Endothelial cell of umbilical vein (primary cell): Measurements from ENCODE around the gene ZNF385B. TPM values are rescaled to one million over a fixed set of nuclear protein-coding genes. Genes with fewer than 3 reads are reported as not detected.

Experiments
- BruUV-seq: library from RNA; stranded (reverse); fragments of 400-500 nt; replicated peaks from 2 replicates; lab custom pipeline; 2021; lab: Mats Ljungman, UMichigan
- CTCF ChIA-PET: fragments of 300-600, 350-600 bp; sonication (Branson Sonifier 250); formaldehyde crosslinking; loops from one replicate; lab custom pipeline; 2021; ENCODE audit warnings: antibody characterized with exemption, inconsistent platforms; lab: Charles Lee
- POLR2A ChIA-PET: fragments of 300-600, 350-600 bp; sonication (Branson Sonifier 250); formaldehyde crosslinking; loops from one replicate; lab custom pipeline; 2021; ENCODE audit warnings: antibody characterized with exemption, inconsistent platforms; lab: Charles Lee
- DNase-seq: peaks from one replicate; pipeline ENCODE4 v3.0.0-alpha.2; 2011; ENCODE audit warnings: low read depth, low spot score
- FAIRE-seq: peaks from 2 replicates; lab custom pipeline; 2011; peaks lifted over from hg19 to GRCh38; lab: Jason Lieb, UNC
- H2AFZ ChIP-seq: 2 replicates; pipeline ENCODE4 v1.6.0; 2012; ENCODE audit warnings: low read depth, low read length, control low read depth, inconsistent platforms
- H3K27ac ChIP-seq: 2 replicates; pipeline ENCODE4 v1.5.1; 2011; ENCODE audit warnings: low read depth, mild to moderate bottlenecking, control low read depth, low read length, moderate library complexity; ENCODE audit not compliant: insufficient read depth
- H3K27me3 ChIP-seq, 2 experiments: 2 replicates each; pipeline versions ENCODE4 v1.6.0 to v1.6.1; 2011; ENCODE audit warnings: low read length in 2 of 2, mixed read lengths in 1 of 2; ENCODE audit not compliant: control insufficient read depth in 2 of 2, insufficient read depth in 2 of 2
- H3K36me3 ChIP-seq, 2 experiments: 2 replicates in 1 of 2; 3 replicates in 1 of 2; pipeline ENCODE4 v1.5.1; 2011; ENCODE audit warnings: low read length in 2 of 2, mild to moderate bottlenecking in 1 of 2, moderate library complexity in 1 of 2; ENCODE audit not compliant: control insufficient read depth in 2 of 2, insufficient read depth in 2 of 2; ENCODE audit errors: extremely low read depth in 1 of 2
- H3K4me1 ChIP-seq: 3 replicates; pipeline ENCODE4 v1.5.1; 2011; ENCODE audit warnings: mild to moderate bottlenecking, low read length; ENCODE audit not compliant: control insufficient read depth, insufficient read depth; ENCODE audit errors: extremely low read depth
- H3K4me2 ChIP-seq: 2 replicates; pipeline ENCODE4 v1.6.1; 2011; ENCODE audit warnings: low read length, control low read depth, mixed read lengths; ENCODE audit not compliant: insufficient read depth
- H3K4me3 ChIP-seq, 3 experiments: fragments of 200-600 bp in 1 of 3; sonication (generic), shearing (Covaris generic) in 1 of 3; replicated peaks in 1 of 3; 2 replicates each; pipeline ENCODE4 v1.5.1; 2011 to 2016; ENCODE audit warnings: control low read depth in 3 of 3, low read length in 3 of 3, mild to moderate bottlenecking in 2 of 3, inconsistent platforms in 1 of 3, low read depth in 1 of 3, moderate library complexity in 1 of 3; ENCODE audit not compliant: insufficient read depth in 1 of 3
- H3K79me2 ChIP-seq: 2 replicates; pipeline ENCODE4 v1.6.0; 2012; ENCODE audit warnings: low read length, inconsistent platforms; ENCODE audit not compliant: control insufficient read depth, insufficient read depth
- H3K9ac ChIP-seq: replicated peaks from 2 replicates; pipeline ENCODE3; 2011; ENCODE audit warnings: low read length, control low read depth; ENCODE audit not compliant: insufficient read depth; ENCODE audit errors: extremely low read depth
- H3K9me1 ChIP-seq: replicated peaks from 3 replicates; pipeline ENCODE4 v1.6.0; 2011; ENCODE audit warnings: mild to moderate bottlenecking, low read length; ENCODE audit not compliant: control insufficient read depth, insufficient read depth; ENCODE audit errors: extremely low read depth
- H3K9me3 ChIP-seq: replicated peaks from 2 replicates; pipeline ENCODE4 v1.5.1; 2012; ENCODE audit warnings: low read length, inconsistent platforms; ENCODE audit not compliant: control insufficient read depth, insufficient read depth
- H4K20me1 ChIP-seq: replicated peaks from 2 replicates; pipeline ENCODE3; 2011; ENCODE audit warnings: mild to moderate bottlenecking, low read length; ENCODE audit not compliant: control insufficient read depth, insufficient read depth; ENCODE audit errors: extremely low read depth
- CTCF ChIP-seq, 2 donors: IDR thresholded peaks; 1 replicate in 1 of 2; 2 replicates in 1 of 2; pipeline ENCODE4 v1.5.1; 2011; ENCODE audit warnings: low read length in 2 of 2, mild to moderate bottlenecking in 2 of 2, moderate library complexity in 2 of 2, control low read depth in 1 of 2, inconsistent platforms in 1 of 2, low read depth in 1 of 2; ENCODE audit not compliant: insufficient read depth in 1 of 2; ENCODE audit errors: extremely low read depth in 1 of 2
- EZH2 ChIP-seq: IDR thresholded peaks from 2 replicates; pipeline ENCODE4 v1.6.1; 2012; ENCODE audit warnings: borderline replicate concordance, low read depth, mild to moderate bottlenecking, moderate library complexity, low read length, inconsistent platforms; ENCODE audit not compliant: severe bottlenecking
- FOS ChIP-seq: IDR thresholded peaks from 2 replicates; pipeline ENCODE4 v1.6.1; 2011; ENCODE audit warnings: mild to moderate bottlenecking, low read length, moderate library complexity, borderline replicate concordance; ENCODE audit not compliant: insufficient read depth
- GATA2 ChIP-seq: IDR thresholded peaks from 2 replicates; pipeline ENCODE4 v1.7.0; 2011; ENCODE audit warnings: low read depth, mild to moderate bottlenecking, moderate library complexity, mixed read lengths, low read length; ENCODE audit not compliant: insufficient read length, insufficient read depth
- JUN ChIP-seq: IDR thresholded peaks from 2 replicates; pipeline ENCODE4 v1.6.1; 2011; ENCODE audit warnings: borderline replicate concordance, low read depth; ENCODE audit not compliant: insufficient read length, insufficient read depth
- MAX ChIP-seq: IDR thresholded peaks from 2 replicates; pipeline ENCODE4 v1.6.1; 2011; ENCODE audit not compliant: insufficient read depth, insufficient read length
- MYC ChIP-seq: IDR thresholded peaks from one replicate; pipeline ENCODE4 v1.6.1; 2011; ENCODE audit warnings: mild to moderate bottlenecking, low read depth, low read length
- POLR2A ChIP-seq: IDR thresholded peaks from 2 replicates; pipeline ENCODE4 v1.6.1; 2012; ENCODE audit warnings: low read depth, mild to moderate bottlenecking, control low read depth, low read length
- POLR2AphosphoS5 ChIP-seq: IDR thresholded peaks from 2 replicates; pipeline ENCODE4 v1.6.1; 2012; ENCODE audit warnings: low read depth, mild to moderate bottlenecking, control low read depth, low read length, moderate library complexity; ENCODE audit not compliant: insufficient read depth
- dilution Hi-C: fragments of 300-500 bp; cut with MboI; formaldehyde crosslinking; loops from one replicate; pipeline ENCODE4 v1.15.0; 2019; ENCODE audit warnings: low sequenced_read_pairs; ENCODE audit not compliant: extremely low pct_ligation_motif_present
- intact Hi-C: fragments of 100-400 bp; cut with micrococcal nuclease; formaldehyde crosslinking; loops from one replicate; pipeline ENCODE4 v1.10.0; 2022
- polyA plus RNA-seq, 4 experiments: library from polyadenylated mRNA; depleted of rRNA in 3 of 4; stranded (reverse) in 3 of 4; unstranded in 1 of 4; fragments of >200 nt; gene quantifications; 2 replicates each; pipeline versions ENCODE4 v1.2.1 to v1.2.3, GENCODE V29; 2011 to 2012; ENCODE audit warnings: missing spikeins in 1 of 4
- total RNA-seq: library from RNA; stranded (reverse); gene quantifications from 2 replicates; pipeline ENCODE4 v1.2.3, GENCODE V29; 2021

ZNF385B gene
- total and polyA plus RNA-seq, 2 donors (not counting 3 experiments of a cell fraction or from before 2014, with no cell fraction given), result not detected

GRCh38 chr2:179825494-179825893 is 35.9 kb downstream of the ZNF385B start:
- no peaks in the 10 kb centered on the region for H3K27me3 ChIP-seq
- H3K4me3 ChIP-seq, result no peak overlapping the region
- H3K4me1 ChIP-seq, result no peaks in the 10 kb centered on the region
- CTCF ChIA-PET, result no interaction called here
- intact Hi-C loops (no loop called here), dilution Hi-C loops (no loop called here)
- H3K9me1 ChIP-seq, result no peaks in the 10 kb centered on the region
- POLR2A ChIA-PET, result no interaction called here
- no peak overlapping the region for H3K9ac ChIP-seq
- no peak for DNase-seq
- no peak for FAIRE-seq
- H2AFZ ChIP-seq, result no peak overlapping the region
- BruUV-seq, result no TSS peak
- no peaks in the 10 kb centered on the region for H3K79me2 ChIP-seq
- H4K20me1 ChIP-seq, result no peaks in the 10 kb centered on the region
- no peak for TF ChIP-seq POLR2AphosphoS5
- no peak for TF ChIP-seq EZH2
- no peak for TF ChIP-seq JUN
- no peak for TF ChIP-seq CTCF (IDR thresholded peaks at IDR 0.05; ENCODE audit: extremely low read depth in 1 of 2, insufficient read depth in 1 of 2, low read depth in 1 of 2, low read length in 2 of 2)
- TF ChIP-seq GATA2, result no peak
- TF ChIP-seq FOS, result no peak
- TF ChIP-seq MAX, result no peak
- TF ChIP-seq MYC, result no peak
- TF ChIP-seq POLR2A, result no peak
- no peak overlapping the region for H3K27ac ChIP-seq
- no peak overlapping the region for H3K4me2 ChIP-seq
- no peaks in the 10 kb centered on the region for H3K9me3 ChIP-seq
- H3K36me3 ChIP-seq, result no peaks in the 10 kb centered on the region
